GM18508 (cell line): ENCODE measurements around the gene MYF5.
A peak's percentile ranks its signal among the peaks of the same experiment; 100 is the strongest.

ENCODE experiments used
- ATAC-seq: cut with Tn5 transposase; IDR thresholded peaks from one replicate; pipeline ENCODE4 v1.9.1; 2021; ENCODE audit warnings: moderate number of reproducible peaks; ENCODE audit not compliant: insufficient read depth, unreplicated experiment

MYF5 gene

DNA sequence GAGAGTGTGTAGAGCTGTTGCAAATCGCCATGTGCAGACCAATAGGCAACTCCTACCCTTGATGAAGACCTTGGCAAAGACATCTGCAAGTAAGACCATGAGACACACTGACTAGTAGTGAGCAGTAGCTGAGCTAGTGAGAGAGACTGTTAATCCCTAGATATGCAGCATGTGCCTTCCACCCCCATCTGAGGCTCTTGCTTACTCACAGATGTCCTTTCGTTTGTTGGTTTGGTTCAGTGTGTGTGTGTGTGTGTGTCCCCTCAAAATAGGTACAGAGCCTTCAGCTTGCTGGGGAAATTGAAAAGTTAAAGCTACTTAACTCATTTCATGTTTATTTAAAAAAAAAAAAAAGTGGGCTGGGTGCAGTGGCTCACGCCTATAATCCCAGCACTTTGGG is 37.6 kb downstream of the MYF5 start:
- no peak for ATAC-seq

- ATAC-seq, result peak; percentile 60
Observed at GRCh38 chr12:80756875-80757274, 40.2 kb downstream of the MYF5 start.

DNA sequence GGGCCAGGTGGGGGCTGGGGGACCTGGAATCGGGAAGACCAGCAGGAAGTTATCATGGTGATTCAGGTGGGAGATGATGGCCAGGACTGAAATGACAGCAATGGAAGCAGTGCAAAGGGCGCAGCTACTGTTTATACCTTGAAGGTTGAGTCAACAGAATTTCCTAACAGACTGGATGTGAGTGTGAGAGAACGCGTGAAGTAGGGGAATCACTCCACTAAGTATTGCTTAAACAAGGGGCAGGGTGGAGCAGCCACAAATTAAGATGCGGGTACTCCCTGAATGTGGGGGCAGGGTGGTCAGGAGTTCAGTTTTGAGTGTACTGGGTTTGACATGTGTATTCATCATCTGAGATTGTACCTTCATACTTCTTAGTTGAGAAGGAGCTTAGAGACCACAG is 45.1 kb downstream of the MYF5 start:
- ATAC-seq, result no peak

- no peak for ATAC-seq
Observed at GRCh38 chr12:80763874-80764273, 47.2 kb downstream of the MYF5 start.

DNA sequence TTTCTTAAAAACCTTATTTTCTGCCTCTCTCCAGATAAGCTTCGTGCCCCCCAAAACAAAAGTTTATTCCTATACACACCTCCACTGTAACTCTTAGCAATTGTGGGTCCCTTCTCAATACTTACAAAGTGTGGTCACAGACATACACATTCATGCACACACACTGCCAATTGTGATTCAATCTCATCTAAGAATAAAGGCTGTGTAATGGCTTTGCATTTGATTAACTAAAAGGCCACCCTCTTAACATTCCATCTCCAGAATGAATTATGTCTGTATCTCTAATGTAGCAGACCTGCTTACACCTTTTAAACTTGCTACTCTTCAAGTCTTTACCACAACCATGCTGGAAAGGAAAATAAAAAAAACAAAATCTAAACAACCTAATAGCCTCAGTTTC is 49.5 kb downstream of the MYF5 start:
- ATAC-seq, result no peak

DNA sequence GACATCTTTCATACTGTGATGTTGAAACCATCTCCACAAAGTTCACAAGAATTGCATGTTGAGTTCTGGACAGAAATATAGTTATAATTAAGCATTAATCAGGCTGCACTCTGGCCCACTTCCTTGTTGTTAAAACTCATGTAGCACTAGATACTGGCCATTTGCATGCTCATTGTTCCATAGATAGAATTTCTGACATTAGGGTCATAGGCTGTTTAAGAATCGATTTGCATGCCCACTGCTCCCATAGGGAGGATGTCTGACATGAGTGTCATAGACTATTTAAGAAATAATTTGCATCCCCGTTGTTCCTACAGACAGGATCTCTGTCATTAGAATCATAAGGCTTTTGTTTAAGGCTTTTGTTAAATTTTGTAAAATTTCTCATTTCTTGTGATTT is 50.2 kb downstream of the MYF5 start:
- peak; percentile 94 for ATAC-seq
